22Rv1 (cell line): ENCODE measurements around the gene GEMIN8.

Experiments used
- ZFX ChIP-seq: fragments of 450-650 bp; IDR thresholded peaks from 2 replicates; pipeline ENCODE4 v1.6.1; 2017; ENCODE audit warnings: antibody characterized with exemption, borderline replicate concordance
- TF ChIP-seq, protein P1 (sequence below): fragments of 450-650 bp; IDR thresholded peaks from 2 replicates; pipeline ENCODE4 v1.5.1; 2017; ENCODE audit warnings: mild to moderate bottlenecking

DNA sequence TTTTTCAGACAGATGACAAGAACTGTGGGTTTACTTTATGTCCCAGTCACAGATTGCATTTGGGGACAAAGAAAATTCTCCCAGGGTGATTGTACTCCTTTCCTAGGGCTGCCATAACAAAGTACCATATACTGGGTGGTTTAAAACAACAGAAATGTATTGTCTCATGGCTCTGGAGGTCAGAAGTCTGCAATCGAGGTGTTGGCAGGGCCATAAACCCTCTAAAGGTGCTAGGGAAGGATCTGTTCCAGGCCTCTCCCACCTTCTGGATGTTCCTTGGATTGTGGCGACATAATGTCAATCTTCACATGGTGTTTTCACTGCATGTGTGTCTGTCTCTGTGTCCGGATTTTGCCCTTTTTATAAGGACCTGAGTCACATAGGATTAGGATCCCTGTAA is 12.3 kb downstream of the GEMIN8 start:
- no peak for TF ChIP-seq ZFX
- TF ChIP-seq, protein P1, sequence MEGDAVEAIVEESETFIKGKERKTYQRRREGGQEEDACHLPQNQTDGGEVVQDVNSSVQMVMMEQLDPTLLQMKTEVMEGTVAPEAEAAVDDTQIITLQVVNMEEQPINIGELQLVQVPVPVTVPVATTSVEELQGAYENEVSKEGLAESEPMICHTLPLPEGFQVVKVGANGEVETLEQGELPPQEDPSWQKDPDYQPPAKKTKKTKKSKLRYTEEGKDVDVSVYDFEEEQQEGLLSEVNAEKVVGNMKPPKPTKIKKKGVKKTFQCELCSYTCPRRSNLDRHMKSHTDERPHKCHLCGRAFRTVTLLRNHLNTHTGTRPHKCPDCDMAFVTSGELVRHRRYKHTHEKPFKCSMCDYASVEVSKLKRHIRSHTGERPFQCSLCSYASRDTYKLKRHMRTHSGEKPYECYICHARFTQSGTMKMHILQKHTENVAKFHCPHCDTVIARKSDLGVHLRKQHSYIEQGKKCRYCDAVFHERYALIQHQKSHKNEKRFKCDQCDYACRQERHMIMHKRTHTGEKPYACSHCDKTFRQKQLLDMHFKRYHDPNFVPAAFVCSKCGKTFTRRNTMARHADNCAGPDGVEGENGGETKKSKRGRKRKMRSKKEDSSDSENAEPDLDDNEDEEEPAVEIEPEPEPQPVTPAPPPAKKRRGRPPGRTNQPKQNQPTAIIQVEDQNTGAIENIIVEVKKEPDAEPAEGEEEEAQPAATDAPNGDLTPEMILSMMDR: no peak
